Fibroblast of skin of right biceps (primary cell): ENCODE results near the gene ITPRID2.
"Not testable (repeated sequence)": the region's sequence is repeated elsewhere in the genome, so short reads cannot be mapped to it uniquely, and the experiment has no call there.

Source experiments
- DNase-seq: peaks from one replicate; pipeline ENCODE4 v3.0.0-alpha.2; 2013

ITPRID2 gene

DNA sequence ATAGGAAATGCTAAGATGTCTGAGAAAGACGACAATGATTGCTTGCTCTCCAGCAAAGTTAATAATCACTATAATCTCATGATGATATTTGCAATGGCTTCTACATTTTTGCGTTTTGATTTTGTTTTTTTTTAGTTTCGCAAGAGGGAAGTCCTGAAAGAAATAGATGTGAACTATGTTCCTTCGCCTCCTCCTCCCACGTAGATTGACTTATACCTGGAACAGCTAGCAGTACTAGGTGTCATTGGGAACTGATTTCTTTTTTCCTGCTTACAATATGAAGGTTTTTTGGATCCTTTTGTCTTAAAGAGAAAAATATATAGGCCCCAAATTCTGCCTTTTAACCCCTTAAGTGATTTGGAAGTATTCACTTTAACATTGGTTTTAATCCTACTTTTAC, 26.7 kb downstream of the ITPRID2 start:
- DNase-seq, result no peak

GRCh38 chr2:181923121-181923520, 31.6 kb downstream of the ITPRID2 start:
- no peak for DNase-seq

- no peak for DNase-seq
These were observed 32.8 kb downstream of the ITPRID2 start for GRCh38 chr2:181924336-181924735.

- no peak for DNase-seq
These were observed 43.2 kb downstream of the ITPRID2 start for GRCh38 chr2:181934694-181935093.

GRCh38 chr2:181937473-181937872, 45.9 kb downstream of the ITPRID2 start:
- DNase-seq, result peak; percentile 27

- DNase-seq, result no peak
These were observed 52.0 kb downstream of the ITPRID2 start for GRCh38 chr2:181943411-181944124.

- DNase-seq, result no peak
These were observed 52.8 kb downstream of the ITPRID2 start for GRCh38 chr2:181944164-181944913.

DNA sequence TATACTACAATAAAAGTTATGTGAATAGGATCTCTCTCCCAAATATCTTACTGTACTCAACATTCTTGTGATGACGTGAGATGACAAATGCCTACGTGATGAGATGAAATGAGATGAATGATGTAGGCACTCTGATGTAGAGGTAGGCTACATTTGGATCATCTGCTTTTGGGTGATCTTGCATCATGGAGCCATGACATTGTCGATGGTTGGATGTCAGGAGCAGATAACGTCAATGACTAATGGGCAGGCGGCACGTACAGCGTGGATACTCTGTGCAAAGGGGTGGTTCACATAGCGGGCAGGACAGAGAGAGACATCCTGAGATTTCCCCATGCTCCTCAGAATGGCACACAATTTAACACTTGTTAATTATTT, 53.4 kb downstream of the ITPRID2 start:
- DNase-seq, result no peak

DNA sequence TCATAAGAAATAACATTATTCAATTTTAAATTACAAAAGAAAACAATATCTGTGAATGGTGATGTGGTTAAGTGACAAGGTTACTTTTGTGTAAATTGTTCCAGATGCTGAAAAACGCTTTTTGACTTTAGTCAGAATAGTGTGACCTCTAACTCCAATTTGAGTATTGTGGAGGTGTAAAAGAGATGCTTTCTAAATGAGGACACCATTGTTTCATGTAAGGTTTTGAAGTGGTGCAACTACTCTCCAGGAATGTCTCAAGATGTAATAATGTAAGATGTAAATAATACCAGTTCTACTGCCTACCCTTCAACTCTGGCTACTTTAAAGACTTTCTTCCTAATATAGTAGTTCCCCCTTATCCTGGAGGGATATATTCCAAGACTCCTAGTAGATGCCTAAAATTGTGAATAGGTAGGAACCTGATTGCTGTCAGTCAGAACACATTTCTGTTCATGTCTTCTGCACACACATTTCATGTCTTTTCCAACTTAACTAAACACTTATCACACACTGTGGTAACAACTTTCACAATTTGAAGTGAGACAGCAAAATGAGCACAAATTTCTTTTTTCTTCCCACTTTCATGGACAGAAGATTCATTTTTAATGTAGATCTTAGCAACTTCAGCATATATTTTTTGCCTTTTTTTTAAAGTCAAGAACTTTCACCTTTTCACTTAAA, 55.1 kb downstream of the ITPRID2 start:
- no peak for DNase-seq

DNA sequence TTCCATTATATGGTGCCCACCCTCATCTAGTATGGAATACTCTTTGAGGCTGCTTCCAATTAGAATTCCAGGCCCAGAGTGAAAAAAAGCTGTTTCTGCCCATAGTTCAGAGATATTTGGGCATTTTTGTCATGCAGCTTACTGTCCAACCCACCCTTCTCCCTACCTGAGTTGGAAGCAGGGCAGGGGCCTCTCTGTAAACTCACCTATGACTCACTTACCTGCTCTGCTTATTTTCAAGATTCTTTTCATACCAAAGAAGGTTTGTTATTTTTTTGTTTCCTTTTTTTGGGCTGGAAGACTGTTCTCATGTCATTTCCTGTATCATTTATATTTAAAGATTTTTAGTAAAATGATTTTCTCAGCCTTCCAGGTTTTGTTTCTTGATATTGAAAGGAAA, 55.7 kb downstream of the ITPRID2 start:
- no peak for DNase-seq

GRCh38 chr2:181948227-181948626, 56.7 kb downstream of the ITPRID2 start:
- DNase-seq, result no peak

DNA sequence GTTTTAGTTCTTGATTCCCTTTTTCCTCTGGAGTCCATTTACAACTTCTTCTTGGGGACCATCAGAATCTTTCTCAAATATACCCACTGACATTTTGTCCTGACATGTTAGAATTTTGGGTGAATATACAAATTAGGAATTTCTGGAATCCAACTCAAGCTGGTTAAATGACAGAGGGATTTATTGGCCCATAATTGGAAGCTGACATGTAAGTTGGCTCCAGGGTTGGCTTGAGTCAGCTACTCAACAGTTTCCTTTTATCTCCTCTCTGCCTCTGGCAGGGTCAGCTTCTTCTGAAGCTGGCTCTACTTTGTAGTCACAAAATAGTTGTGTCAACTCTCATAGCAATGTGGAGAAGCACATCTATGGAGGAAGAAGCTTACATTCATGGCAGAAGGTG, 57.5 kb downstream of the ITPRID2 start:
- DNase-seq, result peak; percentile 75

DNA sequence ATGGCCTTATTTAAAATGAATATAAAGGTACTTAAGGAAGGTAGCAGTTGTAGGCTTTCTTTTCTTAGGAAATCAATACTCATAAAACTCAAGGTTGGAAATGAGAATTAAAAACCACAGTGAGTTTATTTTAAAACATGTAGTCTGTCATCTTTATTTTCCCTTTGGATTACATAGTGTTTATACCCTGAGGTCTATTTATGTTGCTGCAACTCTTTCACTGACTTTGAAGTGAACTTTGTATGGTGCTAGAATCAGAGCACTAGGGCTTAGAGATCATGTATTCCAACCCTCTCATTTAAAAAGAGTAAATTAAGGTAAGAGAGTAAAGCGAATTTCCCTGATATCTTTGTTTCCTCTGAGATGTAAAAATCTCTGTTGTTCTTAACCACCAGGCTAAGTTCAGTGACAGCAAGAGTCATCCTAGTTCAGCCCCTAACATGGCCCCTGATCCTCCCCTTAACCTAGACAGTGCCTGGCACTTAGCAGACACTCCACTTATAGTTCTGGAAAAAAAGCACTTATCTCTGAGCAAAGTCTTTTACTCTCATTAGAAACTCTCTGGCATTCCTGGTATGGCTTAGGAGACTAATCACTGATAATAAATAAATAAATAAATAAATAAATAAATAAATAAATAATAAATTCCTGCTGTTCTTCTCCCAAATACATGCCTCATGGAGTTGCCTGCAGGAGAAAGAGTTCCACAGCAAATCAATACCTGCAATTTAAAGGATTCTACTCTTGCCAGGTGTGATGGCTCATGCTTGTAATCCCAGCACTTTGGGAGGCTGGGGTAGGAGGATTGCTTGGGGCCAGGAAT, 61.1 kb downstream of the ITPRID2 start:
- no peak for DNase-seq

DNA sequence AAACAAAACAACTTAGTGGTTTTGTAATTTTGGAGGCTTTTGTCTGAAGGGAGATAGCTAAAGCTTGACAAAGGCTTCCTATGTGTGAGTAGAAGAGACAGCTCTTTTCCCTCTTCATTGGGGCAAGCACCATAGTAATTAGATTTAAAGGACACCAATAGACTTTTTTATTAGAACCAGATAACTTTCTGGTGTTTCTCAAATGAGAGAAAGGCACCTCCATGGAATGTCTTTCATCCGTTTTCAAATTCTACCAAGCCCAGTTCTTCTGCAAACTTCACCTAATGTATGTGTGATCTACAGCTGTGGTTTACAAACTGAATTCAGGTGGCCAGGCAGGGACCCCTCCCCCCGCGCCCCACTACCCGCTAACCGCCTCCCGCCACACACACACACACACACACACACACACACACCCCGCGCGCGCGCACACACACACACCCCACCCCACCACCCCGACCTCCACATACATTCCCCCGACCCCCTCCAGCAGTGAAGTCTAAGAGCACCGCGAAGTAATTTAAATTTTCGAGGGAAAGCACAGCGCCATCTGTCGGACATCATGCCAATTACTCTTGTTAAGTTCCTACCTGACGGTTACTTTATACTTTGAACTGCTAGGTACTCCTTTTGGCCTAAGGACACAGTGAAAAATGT, 62.5 kb downstream of the ITPRID2 start:
- peak; percentile 60 for DNase-seq

GRCh38 chr2:181954538-181954883, 63.0 kb downstream of the ITPRID2 start:
- no peak for DNase-seq

GRCh38 chr2:181955010-181955409, 63.5 kb downstream of the ITPRID2 start:
- peak; percentile 78 for DNase-seq

- not testable (repeated sequence) for DNase-seq
These were observed 64.3 kb downstream of the ITPRID2 start for GRCh38 chr2:181955866-181956265.

- DNase-seq, result peak; percentile 30
These were observed 66.1 kb downstream of the ITPRID2 start for GRCh38 chr2:181957668-181958067.

DNA sequence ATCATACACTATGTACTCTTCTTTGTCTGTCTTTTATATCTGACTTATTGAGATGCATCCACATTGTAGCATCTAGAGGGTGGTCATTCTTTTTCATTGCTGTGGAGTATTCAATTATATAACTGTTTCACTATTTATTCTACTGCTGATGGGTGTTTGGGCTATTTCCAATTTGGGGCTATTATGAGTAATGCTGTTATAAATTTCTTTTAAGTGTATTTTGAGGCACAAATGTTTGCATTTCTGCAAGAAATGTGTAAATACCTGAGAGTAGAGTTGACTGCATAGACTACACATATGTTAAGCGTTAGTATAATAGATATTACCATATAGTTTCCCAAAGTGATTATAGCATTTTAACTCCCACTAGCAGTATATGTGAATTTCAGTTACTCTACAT, 67.2 kb downstream of the ITPRID2 start:
- DNase-seq, result peak; percentile 44

GRCh38 chr2:181959508-181959907, 68.0 kb downstream of the ITPRID2 start:
- peak; percentile 30 for DNase-seq

DNA sequence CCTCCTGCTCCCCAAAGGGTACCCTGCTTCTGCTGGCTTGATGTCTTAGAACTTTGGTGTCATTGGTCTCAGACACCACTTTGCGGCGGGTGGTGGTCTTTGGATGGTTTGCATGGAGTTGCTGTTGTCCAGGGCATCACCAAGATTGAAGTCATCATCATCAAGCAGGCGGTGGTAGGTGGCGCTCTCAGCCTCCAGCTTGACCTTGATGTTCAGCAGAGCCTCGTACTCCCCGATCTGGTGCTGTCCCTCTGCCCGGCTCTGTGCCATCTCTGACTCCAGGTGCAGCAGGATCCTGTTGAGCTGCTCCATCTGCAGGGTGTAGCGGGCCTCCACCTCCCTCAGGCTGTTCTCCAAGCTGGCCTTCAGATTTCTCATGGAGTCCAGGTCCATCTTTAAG, 69.6 kb downstream of the ITPRID2 start:
- not testable (repeated sequence) for DNase-seq

DNA sequence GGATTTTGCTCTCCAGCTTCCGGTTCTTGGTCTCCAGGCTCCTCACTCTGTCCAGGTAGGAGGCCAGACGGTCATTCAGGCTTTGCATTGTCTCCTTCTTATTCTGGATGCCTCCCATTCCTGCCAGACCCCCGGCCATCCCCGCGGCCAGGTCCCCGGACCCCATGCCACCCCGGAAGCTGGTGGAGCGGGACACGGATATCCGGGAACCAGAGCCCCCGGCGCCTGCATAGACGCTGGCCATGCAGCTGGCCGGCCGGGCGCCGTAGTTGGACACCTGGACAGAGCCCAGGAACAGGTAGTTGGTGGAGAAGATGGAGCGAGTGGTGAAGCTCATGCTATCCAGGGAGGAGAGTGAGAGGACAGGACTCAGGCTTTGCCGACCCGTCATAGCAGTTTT, 70.6 kb downstream of the ITPRID2 start:
- DNase-seq, result no peak
